Parathyroid adenoma (tissue), 2 donors: ENCODE measurements around the gene R3HCC1L.
A peak's percentile ranks its signal among the peaks of the same experiment; 100 is the strongest.

ENCODE experiments used
- H2AFZ ChIP-seq: fragments of 300-600 bp; sonication (generic); one replicate; pipeline ENCODE4 v1.7.0; 2017; ENCODE audit warnings: antibody characterized with exemption, mild to moderate bottlenecking
- H3K27ac ChIP-seq: fragments of 300-600 bp; sonication (generic); one replicate; pipeline ENCODE4 v1.7.0; 2017
- H3K27me3 ChIP-seq: fragments of 300-600 bp; sonication (generic); one replicate; pipeline ENCODE4 v1.7.0; 2017; ENCODE audit warnings: low read length; ENCODE audit not compliant: control insufficient read depth, insufficient read depth
- H3K36me3 ChIP-seq: fragments of 300-600 bp; sonication (generic); one replicate; pipeline ENCODE4 v1.7.0; 2017; ENCODE audit warnings: low read length; ENCODE audit not compliant: control insufficient read depth, insufficient read depth
- H3K4me1 ChIP-seq: fragments of 300-600 bp; sonication (generic); one replicate; pipeline ENCODE4 v1.7.0; 2017; ENCODE audit warnings: control low read depth
- H3K4me2 ChIP-seq: fragments of 300-600 bp; sonication (generic); one replicate; pipeline ENCODE4 v1.7.0; 2017; ENCODE audit warnings: low read length
- H3K4me3 ChIP-seq: fragments of 300-600 bp; sonication (generic); one replicate; pipeline ENCODE4 v1.7.0; 2017; ENCODE audit warnings: low read depth, low read length
- H3K79me2 ChIP-seq: fragments of 300-600 bp; sonication (generic); one replicate; pipeline ENCODE4 v1.7.0; 2017; ENCODE audit warnings: control low read depth
- H3K9ac ChIP-seq: fragments of 300-600 bp; sonication (generic); one replicate; pipeline ENCODE4 v1.7.0; 2017; ENCODE audit warnings: mild to moderate bottlenecking
- H3K9me3 ChIP-seq: fragments of 300-600 bp; sonication (generic); one replicate; pipeline ENCODE4 v1.7.0; 2017; ENCODE audit warnings: low read length; ENCODE audit not compliant: control insufficient read depth
- TF ChIP-seq, protein P1 (sequence below): fragments of 300-600 bp; sonication (generic); IDR thresholded peaks from one replicate; pipeline ENCODE4 v1.7.0; 2017; ENCODE audit warnings: antibody characterized with exemption, mild to moderate bottlenecking
- donor health status: primary hyperparathyroidism.

R3HCC1L gene

DNA sequence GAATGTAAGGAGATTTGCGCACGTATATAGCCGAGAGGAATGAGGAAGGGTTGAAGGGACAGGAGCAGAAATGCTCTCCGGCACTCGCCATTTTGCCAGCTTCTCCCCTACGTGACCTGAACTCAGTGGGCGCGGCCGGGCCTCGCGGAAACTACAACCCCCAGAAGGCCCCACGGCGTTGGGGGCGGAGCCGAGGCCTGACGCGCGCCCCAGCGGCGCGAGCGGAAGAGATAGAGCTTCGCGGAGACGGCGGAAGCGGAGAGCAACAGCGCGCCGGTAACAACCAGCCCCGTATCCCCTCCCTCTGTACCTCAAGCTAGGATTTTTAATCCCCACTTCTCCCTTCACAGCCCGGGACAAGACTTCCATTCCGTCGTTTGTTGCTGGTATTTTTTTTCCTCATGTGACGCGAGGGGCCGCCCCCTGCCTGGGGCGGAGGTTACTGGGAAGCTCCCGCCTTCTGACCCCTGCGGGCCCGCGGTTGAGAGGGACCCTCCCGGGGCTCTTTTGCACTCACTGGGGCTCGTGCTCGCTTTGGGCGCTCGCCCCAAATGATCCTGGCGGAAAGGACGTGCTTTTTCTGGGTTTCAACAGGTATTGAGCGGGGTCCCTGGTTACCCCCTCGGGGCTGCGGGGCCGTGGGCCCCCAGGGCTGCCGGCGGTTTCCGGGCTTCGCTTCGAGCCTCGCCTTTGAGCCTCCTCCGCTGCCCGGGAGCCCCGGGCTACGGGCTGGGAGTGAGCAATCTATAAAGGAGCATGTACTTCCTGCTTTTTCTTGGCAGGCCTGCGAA lies at the start of gene R3HCC1L:
R3HCC1L (plus strand) TSS at position 227 of the 791 bp plus-strand sequence. CDS start 73,458 bp downstream, outside the sequence.
- Histone ChIP-seq H3K36me3 (no peaks in the 10 kb centered on the region), H3K9me3 (no peaks in the 10 kb centered on the region), H3K79me2 (peaks cover 17% of the 10 kb centered on the region), H3K9ac (peak within 1 kb of the TSS; percentile 63), H3K27me3 (no peaks in the 10 kb centered on the region), H2AFZ (peak within 1 kb of the TSS; percentile 100), H3K4me2 (peak within 1 kb of the TSS; percentile 72), H3K4me1 (peaks cover 4% of the 10 kb centered on the region), H3K27ac (peak within 1 kb of the TSS; percentile 81), H3K4me3 (peak within 1 kb of the TSS; percentile 95)
- TF ChIP-seq, protein P1, sequence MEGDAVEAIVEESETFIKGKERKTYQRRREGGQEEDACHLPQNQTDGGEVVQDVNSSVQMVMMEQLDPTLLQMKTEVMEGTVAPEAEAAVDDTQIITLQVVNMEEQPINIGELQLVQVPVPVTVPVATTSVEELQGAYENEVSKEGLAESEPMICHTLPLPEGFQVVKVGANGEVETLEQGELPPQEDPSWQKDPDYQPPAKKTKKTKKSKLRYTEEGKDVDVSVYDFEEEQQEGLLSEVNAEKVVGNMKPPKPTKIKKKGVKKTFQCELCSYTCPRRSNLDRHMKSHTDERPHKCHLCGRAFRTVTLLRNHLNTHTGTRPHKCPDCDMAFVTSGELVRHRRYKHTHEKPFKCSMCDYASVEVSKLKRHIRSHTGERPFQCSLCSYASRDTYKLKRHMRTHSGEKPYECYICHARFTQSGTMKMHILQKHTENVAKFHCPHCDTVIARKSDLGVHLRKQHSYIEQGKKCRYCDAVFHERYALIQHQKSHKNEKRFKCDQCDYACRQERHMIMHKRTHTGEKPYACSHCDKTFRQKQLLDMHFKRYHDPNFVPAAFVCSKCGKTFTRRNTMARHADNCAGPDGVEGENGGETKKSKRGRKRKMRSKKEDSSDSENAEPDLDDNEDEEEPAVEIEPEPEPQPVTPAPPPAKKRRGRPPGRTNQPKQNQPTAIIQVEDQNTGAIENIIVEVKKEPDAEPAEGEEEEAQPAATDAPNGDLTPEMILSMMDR: no peak

GRCh38 chr10:98085238-98085637 lies 49.2 kb upstream of the R3HCC1L start:
- no peak overlapping the region for H3K4me3 ChIP-seq
- H3K79me2 ChIP-seq: no peaks in the 10 kb centered on the region
- TF ChIP-seq, protein P1: no peak
- no peaks in the 10 kb centered on the region for H3K27me3 ChIP-seq
- no peak overlapping the region for H3K4me2 ChIP-seq
- H3K9ac ChIP-seq: no peak overlapping the region
- no peaks in the 10 kb centered on the region for H3K4me1 ChIP-seq
- no peak overlapping the region for H3K27ac ChIP-seq
- H3K9me3 ChIP-seq: no peaks in the 10 kb centered on the region
- H3K36me3 ChIP-seq: no peaks in the 10 kb centered on the region
- H2AFZ ChIP-seq: no peak overlapping the region

GRCh38 chr10:98086837-98087708 lies 47.4 kb upstream of the R3HCC1L start:
- TF ChIP-seq, protein P1: no peak
- H3K4me1 ChIP-seq: no peaks in the 10 kb centered on the region
- no peak overlapping the region for H3K4me2 ChIP-seq

GRCh38 chr10:98088186-98088971 lies 46.1 kb upstream of the R3HCC1L start:
- Histone ChIP-seq H3K4me1 (no peaks in the 10 kb centered on the region), H3K9ac (no peak overlapping the region), H3K4me3 (no peak overlapping the region), H3K27me3 (no peaks in the 10 kb centered on the region), H3K4me2 (no peak overlapping the region), H3K27ac (no peak overlapping the region), H3K36me3 (no peaks in the 10 kb centered on the region), H2AFZ (no peak overlapping the region), H3K9me3 (no peaks in the 10 kb centered on the region), H3K79me2 (no peaks in the 10 kb centered on the region)
- TF ChIP-seq, protein P1: no peak

More at GRCh38 chr10:98086837-98087708, 47.4 kb upstream of the R3HCC1L start:
- Histone ChIP-seq H3K36me3 (no peaks in the 10 kb centered on the region), H3K79me2 (no peaks in the 10 kb centered on the region), H3K9me3 (no peaks in the 10 kb centered on the region), H3K9ac (no peak overlapping the region), H3K27ac (no peak overlapping the region), H2AFZ (no peak overlapping the region), H3K4me3 (no peak overlapping the region), H3K27me3 (no peaks in the 10 kb centered on the region)
